Inferior parietal cortex (tissue), 1 donor: ENCODE results near the gene CAT.

ENCODE experiments used
- DNase-seq: peaks from one replicate; pipeline ENCODE4 v3.0.0-alpha.2; 2016; ENCODE audit errors: extremely low spot score

Gene CAT

DNA sequence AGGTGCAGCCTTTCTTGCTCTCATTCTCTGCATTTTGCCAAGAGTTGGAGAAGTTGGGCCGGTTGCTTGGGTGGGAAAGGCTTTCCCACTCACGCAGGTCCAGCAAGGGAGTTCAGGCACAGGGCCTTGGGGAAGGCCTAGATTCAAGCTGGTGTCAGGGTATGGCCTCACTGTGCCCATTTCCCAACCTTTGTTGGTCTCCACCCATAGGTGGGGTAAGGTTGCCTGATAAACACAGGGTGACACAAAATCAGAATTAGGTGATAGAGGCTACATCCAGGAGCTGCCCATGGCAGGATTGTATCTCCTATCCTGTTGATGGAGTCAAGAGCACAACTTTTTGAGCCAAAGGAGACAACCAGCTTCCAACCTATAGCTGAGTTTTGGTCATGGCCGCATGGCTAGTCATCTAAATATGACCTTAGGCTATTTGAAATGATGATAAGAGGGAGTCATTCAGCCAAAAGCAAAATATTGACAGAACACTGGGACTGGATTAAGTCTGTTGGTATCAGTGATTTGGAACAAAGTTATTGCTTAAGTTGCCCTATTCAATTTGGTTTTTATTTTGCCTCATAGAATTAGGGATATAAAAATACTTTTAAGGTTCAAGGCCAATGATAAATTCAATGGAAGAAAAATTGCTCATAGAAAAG lies 20.9 kb downstream of the CAT start:
- DNase-seq: no peak

GRCh38 chr11:34460278-34460677 lies 21.5 kb downstream of the CAT start:
- no peak for DNase-seq

- DNase-seq: no peak
These were observed 22.5 kb downstream of the CAT start for GRCh38 chr11:34461215-34461614.

DNA sequence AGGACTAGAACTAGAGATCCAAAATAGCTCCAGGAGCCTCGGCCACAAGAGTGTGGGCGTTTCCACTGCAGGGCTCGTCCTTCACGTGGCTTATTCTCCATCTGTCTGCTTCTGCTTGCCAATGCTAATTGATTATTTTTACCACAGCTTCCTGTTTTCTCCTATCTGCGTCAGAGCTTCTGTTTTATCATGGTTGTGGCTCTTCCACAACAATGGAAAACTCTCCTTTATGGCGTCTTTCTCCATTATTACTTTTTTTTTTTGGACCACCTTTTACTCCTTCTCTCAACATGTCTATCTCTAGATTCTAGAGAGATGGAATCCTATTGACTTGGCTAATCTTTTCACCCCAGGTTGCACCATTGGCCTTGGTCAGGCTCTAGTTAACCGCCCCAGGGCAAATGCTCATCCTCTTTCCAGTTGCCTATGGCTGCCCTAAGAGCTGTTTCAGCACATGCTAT lies 25.9 kb downstream of the CAT start:
- DNase-seq: peak; percentile 25

DNA sequence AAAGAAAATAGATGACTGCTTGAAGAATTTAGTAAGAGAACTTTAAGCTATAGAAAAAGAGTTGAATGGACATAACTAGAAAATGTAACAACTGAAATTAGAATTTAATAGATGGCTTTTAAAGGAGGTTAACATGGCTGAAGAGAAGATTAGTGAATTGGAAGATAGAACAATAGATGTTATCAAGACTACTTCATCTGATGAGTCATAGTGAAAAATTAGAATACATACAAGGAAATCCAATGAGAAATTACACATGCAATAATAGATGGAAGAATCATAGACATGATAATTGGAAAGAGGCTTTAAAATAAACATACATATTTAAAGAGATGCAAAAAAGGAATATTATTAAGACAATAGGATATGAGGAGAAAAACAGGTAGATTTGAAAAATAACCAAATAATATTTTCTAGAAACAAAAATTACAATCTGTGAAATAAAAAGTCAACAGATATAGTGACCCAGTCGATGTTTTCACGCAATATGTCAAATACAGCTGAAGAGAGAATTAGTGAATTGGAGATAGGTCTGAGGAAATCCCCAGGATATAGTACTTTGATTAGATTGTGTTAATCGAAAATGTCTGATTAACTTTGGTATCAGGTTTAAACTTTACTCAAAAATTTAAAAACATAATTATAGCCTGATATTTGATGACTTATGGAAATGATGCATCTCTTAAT lies 28.2 kb downstream of the CAT start:
- no peak for DNase-seq

DNA sequence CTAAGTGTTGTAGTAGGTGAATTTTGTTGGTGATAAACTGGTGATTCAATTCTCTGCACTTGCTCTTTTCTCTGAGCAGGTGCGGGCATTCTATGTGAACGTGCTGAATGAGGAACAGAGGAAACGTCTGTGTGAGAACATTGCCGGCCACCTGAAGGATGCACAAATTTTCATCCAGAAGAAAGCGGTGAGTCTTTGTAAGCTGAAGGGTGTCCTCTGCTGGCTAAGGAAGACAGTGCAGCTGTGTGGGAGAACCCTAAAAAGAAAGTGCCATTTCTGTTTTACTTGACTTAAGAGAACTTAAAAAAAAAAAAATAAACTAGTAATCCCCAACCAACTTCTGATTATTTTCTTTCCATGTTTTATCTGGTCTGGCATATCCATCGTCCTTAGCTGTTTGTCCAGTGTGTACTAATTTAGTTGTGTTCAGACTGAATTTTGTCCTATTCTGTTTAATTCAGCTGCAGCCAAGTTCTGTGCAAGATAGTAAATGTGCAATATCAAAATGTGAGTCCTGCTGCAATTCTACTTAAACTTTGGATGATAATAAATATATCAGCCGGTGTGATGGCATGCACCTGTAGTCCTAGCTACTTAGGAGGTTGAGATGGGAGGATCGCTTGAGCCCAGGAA lies 29.6 kb downstream of the CAT start:
- DNase-seq: no peak

DNA sequence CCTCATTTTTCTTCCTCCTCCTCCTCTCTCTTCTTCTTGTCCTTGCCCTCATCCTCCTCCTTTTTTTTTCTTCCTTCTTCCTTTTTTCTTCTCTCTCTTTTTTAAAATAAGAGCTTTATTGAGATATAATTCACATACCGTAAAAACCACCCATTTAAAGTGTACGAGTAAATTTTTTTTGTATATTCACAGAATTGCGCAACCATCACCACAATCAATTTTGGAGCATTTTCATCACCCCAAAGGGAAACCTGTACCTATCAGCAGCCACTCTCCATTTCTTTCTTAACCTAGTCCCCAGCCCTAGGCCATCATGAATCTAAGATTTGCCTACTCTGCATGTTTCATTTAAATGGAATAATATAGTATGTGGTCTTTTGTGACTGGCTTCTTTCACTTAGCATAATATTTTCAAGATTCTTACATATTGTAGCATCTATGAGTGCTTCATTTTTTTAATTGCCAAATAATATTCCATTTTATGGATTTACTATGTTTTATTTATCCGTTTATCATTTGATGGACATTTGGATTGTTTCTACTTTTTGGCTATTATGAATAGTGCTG lies 35.0 kb downstream of the CAT start:
- no peak for DNase-seq

GRCh38 chr11:34475656-34476055 lies 36.9 kb downstream of the CAT start:
- no peak for DNase-seq

DNA sequence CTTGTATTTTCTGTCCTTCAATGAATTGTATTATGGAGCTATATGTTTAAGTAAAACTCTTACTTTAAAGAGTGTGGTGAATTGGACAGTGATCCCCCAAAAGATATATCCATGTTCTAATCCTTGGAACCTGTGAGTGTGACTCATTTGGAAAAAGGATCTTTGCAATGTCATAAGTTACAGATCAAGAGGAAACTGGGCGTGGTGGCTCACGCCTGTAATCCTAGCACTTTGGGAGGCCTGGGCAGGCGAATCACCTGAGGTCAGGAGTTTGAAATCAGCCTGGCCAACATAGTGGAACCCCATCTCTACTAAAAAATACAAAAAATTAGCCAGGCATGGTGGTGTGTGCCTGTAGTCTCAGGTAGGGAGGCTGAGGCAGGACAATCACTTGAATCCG lies 38.1 kb downstream of the CAT start:
- DNase-seq: no peak

GRCh38 chr11:34478845-34479663 lies 40.3 kb downstream of the CAT start:
- no peak for DNase-seq

DNA sequence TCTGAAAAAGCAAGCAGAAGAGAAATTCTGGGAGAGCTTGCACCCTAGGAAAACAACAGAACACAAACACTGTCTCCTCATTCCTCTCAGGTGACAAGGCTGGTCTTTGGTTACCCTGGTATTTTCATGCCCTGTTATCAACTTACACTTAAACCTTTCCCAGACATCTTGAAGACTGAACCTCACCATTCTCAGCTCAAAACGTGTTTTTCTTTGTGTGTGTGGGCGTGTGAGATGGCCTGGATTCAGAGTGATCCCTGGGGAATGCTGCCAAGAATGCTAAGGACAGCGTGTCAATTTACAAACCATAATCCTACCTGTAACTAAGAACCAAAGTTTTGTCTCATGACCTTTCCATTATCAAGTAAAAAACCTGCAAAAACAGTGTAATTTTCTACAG lies 41.6 kb downstream of the CAT start:
- no peak for DNase-seq

DNA sequence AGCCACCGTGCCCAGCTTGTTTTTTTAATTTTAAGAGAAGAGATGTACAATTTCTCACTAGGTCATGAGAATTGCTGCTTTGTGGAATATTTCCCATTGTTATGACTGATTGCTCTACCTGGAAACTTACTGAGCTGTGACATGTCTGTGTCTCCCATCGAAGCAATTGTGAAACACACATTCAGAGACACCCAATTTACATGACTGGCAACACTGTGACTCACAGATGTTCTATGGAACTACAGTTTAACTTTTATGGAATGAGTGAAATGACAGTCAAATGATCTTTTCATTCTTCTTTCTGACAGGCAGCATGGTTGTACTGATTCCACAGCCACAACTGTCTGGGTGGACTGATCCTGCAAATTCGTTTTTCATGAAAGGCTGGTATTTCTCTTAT lies 42.6 kb downstream of the CAT start:
- DNase-seq: no peak

GRCh38 chr11:34483106-34483874 lies 44.6 kb downstream of the CAT start:
- DNase-seq: no peak

DNA sequence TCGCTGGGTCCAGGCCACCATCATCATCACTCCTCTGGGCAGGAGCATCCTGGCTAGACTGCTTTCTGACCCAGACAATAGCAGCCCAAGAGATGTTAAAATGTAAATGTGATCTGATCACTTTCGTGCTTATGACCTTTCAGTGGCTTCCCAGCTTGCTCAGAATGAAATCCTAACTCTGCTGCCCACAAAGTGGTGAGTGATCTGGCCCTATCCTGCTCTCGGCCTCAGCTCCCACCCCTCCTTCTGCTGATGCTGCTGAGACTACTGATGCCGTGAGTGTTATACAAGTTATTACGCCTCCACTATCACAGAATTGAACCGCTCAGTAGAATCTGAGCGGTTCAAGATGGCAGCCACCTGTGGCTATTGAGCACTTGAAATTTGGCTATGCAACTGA lies 48.7 kb downstream of the CAT start:
- no peak for DNase-seq

GRCh38 chr11:34488855-34489557 lies 50.3 kb downstream of the CAT start:
- DNase-seq: no peak

DNA sequence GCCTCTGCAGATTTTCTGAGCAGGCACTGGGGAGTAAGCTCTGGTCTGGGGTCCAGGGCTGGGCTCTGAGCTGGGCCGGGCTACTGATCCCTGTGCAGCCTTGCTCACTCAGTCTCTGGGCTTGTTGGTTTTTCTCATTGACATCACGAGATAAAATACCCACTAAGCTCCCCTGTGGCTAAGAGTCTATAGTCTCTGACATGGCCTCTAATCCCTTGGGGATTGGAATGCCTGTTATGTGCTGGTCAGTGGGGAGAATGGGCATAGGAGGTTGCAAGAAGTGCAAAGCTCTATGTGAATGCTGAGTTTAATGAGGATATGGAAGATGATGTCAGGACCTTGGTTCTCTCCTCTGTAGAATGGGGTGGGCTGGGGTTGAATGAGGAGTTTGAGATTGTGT lies 51.6 kb downstream of the CAT start:
- DNase-seq: no peak

DNA sequence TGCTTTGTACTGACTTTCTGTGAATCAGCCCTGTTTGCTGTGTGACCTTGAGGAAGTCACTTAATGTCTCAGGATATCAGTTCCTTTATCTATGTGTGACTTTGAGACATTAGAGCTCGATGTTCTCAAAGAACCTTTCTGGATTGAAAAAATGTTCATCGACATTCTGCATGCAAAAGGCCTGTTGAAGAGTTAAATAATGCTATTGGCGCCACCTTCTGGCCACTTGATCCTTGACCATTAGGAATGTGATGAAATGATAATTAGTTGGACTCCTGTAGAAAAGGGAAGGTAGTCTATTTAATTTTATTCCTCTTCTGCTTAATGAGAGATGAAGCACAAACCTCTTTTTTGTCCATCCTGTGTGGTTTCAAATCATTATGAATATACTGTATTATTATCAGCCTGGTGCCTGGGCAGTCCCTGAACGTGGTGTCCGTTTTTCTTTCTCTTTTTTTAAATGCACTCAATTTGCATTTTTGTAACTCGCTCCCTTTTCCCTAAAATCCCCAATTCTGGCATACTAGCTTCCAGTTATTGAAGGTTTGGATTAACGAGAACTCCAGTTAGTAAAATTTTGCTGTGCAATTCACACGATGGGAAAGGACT lies 54.2 kb downstream of the CAT start:
- peak; percentile 89 for DNase-seq

DNA sequence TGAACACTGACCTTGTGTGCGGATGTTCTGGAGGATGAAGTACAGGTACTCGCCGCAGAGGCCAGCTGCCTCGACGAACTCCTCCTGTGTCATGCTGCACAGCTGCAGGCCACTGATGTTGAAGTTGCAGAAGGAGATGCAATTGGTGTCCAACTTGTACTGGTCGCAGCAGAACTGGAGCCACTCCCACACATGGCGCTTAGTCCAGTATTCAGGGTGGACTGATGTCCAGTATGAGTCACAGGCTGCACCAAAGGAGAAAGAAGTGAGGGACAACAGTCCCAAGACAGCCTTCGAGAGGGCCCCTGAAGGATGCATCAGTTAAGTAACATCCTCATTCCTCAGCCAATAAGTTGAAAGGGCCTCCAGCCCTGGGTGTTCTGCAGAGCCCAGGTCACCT lies 54.7 kb downstream of the CAT start:
- no peak for DNase-seq

DNA sequence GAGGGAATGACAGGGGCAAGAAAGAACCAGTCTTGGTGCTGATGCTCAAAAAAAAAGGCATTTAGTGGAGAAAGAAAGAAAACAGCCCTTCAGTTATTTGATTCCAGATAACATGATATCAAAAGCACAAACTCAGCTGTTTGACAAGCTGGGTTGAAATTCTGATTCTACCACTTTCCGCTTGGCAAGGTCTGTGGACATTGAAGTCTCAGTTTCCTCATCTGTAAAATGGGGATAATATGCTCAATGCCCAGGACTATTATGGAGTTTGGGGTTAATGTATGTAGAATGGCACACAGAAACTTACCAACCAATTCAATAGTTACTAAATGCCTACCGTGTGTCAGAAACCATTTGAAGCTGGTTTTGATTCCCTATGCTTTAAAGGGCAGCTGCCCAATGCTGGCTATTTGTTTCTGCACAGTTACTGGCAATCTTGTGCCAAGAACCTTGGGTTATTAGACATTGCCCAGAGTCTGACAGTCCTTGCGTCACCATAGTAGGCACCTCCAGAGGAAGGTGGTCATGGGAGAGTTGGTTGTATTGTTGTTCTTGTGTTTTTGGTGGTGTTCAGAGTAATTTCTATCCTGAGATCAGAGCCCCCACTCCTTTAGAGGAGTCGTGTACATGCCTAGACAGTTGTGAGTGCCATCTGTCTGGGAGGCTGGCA lies 55.3 kb downstream of the CAT start:
- no peak for DNase-seq
